ENCODE data around the gene AHCYL2. TPM values are rescaled to one million over a fixed set of nuclear protein-coding genes. Genes with fewer than 3 reads are reported as not detected.

The AHCYL2 gene
- polyA plus RNA-seq, 1 donor from 2014 or later, result 39.9 TPM

- Histone ChIP-seq H3K27ac (ENCODE audit: low read length) (no peak overlapping the region), H3K9me3 (ENCODE audit: low read length) (no peaks in the 10 kb centered on the region), H3F3A (ENCODE audit: insufficient read depth, low read length, poor library complexity, severe bottlenecking) (no peaks in the 10 kb centered on the region), H3K9ac (ENCODE audit: low read length) (no peak overlapping the region), H3K4me3 (ENCODE audit: low read length) (no peak overlapping the region), H3K79me2 (replicated peaks; ENCODE audit: insufficient read depth, low read length) (no peaks in the 10 kb centered on the region), H2AFZ (ENCODE audit: low read depth, low read length) (no peak overlapping the region), H4K20me1 (ENCODE audit: insufficient read depth) (no peaks in the 10 kb centered on the region), H3K9me2 (ENCODE audit: insufficient read depth, low read length) (no peaks in the 10 kb centered on the region), H3K27me3 (ENCODE audit: insufficient read depth, low read depth, low read length) (no peaks in the 10 kb centered on the region), H3K4me2 (ENCODE audit: low read length) (no peak overlapping the region), H3K36me3 (ENCODE audit: insufficient read depth, low read length) (no peaks in the 10 kb centered on the region)
- TF ChIP-seq SMC3 (conservative IDR thresholded peaks at IDR 0.05; ENCODE audit: poor library complexity) (no peak), EP300 (conservative IDR thresholded peaks at IDR 0.05; ENCODE audit: poor library complexity, severe bottlenecking) (no peak), REST (IDR thresholded peaks at IDR 0.05; ENCODE audit: borderline replicate concordance) (no peak), MXI1 (conservative IDR thresholded peaks at IDR 0.05; ENCODE audit: poor library complexity, severe bottlenecking) (no peak), RAD21 (conservative IDR thresholded peaks at IDR 0.05) (no peak), POLR2AphosphoS5 (IDR thresholded peaks at IDR 0.05) (no peak), CTCF (IDR thresholded peaks at IDR 0.05; ENCODE audit: poor library complexity, severe bottlenecking) (no peak), TAF1 (IDR thresholded peaks at IDR 0.05; ENCODE audit: low read depth) (no peak), EZH2 (IDR thresholded peaks at IDR 0.05; ENCODE audit: borderline replicate concordance, insufficient read depth, low read length, poor library complexity, severe bottlenecking) (no peak)
These were observed 237.0 kb downstream of the AHCYL2 start for GRCh38 chr7:129461809-129462208.

- H3K27ac ChIP-seq (ENCODE audit: low read length), result no peak overlapping the region
- no peaks in the 10 kb centered on the region for H3K79me2 ChIP-seq (replicated peaks; ENCODE audit: insufficient read depth, low read length)
- no peaks in the 10 kb centered on the region for H3K27me3 ChIP-seq (ENCODE audit: insufficient read depth, low read depth, low read length)
- no peaks in the 10 kb centered on the region for H3K9me2 ChIP-seq (ENCODE audit: insufficient read depth, low read length)
- H3K9ac ChIP-seq (ENCODE audit: low read length), result no peak overlapping the region
- no peaks in the 10 kb centered on the region for H4K20me1 ChIP-seq (ENCODE audit: insufficient read depth)
- TF ChIP-seq MXI1 (conservative IDR thresholded peaks at IDR 0.05; ENCODE audit: poor library complexity, severe bottlenecking), result no peak
- no peak for TF ChIP-seq CTCF (IDR thresholded peaks at IDR 0.05; ENCODE audit: poor library complexity, severe bottlenecking)
- TF ChIP-seq POLR2AphosphoS5 (IDR thresholded peaks at IDR 0.05), result no peak
- no peak for TF ChIP-seq TAF1 (IDR thresholded peaks at IDR 0.05; ENCODE audit: low read depth)
- TF ChIP-seq EP300 (conservative IDR thresholded peaks at IDR 0.05; ENCODE audit: poor library complexity, severe bottlenecking), result no peak
- TF ChIP-seq REST (IDR thresholded peaks at IDR 0.05; ENCODE audit: borderline replicate concordance), result no peak
- TF ChIP-seq EZH2 (IDR thresholded peaks at IDR 0.05; ENCODE audit: borderline replicate concordance, insufficient read depth, low read length, poor library complexity, severe bottlenecking), result no peak
- TF ChIP-seq RAD21 (conservative IDR thresholded peaks at IDR 0.05), result no peak
- TF ChIP-seq SMC3 (conservative IDR thresholded peaks at IDR 0.05; ENCODE audit: poor library complexity), result no peak
- no peaks in the 10 kb centered on the region for H3K36me3 ChIP-seq (ENCODE audit: insufficient read depth, low read length)
- no peak overlapping the region for H3K4me3 ChIP-seq (ENCODE audit: low read length)
- no peak overlapping the region for H3K4me2 ChIP-seq (ENCODE audit: low read length)
- H3F3A ChIP-seq (ENCODE audit: insufficient read depth, low read length, poor library complexity, severe bottlenecking), result no peaks in the 10 kb centered on the region
- H3K9me3 ChIP-seq (ENCODE audit: low read length), result no peaks in the 10 kb centered on the region
- H2AFZ ChIP-seq (ENCODE audit: low read depth, low read length), result no peak overlapping the region
These were observed 237.6 kb downstream of the AHCYL2 start for GRCh38 chr7:129462420-129462819.

Data from neural cell (in vitro differentiated cells).